GM15510 (cell line): ENCODE results near the gene RNU4-1.

Experiments
- POLR2A ChIP-seq: IDR thresholded peaks from 3 replicates; pipeline ENCODE4 v1.6.1; 2011; ENCODE audit warnings: borderline replicate concordance; ENCODE audit not compliant: insufficient read length; ENCODE audit errors: extremely low read depth

The RNU4-1 gene

DNA sequence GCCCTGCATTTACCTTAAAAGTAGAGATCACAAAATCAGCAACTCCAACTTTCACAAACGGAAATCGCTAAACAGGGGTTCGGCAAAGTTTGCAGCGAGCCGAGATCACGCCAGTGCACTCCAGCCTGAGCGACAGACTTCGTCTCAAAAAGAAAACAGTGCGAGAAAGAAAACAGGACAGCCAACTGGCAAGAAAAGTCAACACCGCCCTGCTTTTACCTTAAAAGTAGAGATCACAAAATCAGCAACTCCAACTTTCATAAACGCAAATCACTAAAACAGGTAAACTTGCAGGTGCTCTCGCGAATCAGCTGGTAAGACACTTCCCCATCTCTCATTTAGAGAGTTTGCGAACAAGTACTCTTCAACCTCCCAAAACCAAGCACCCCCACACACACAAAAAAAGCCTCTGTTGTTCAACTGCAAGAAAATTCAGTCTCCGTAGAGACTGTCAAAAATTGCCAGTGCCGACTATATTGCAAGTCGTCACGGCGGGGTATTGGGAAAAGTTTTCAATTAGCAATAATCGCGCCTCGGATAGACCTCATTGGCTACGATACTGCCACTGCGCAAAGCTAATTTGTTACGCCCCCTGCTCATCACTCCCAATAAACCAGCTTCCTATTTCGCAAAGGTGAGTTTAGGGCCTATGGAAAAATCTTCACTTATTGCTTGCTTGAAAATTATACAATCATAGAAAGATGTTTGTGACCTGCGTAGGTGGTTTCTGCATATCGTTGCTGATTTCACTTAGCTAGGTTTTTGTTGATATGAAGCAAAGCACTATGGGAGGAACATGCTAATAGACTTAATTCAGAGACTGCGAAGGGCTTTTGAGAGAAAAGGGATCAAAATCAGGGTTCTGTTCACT is at the start of gene RNU4-1:
TSS of gene RNU4-1 (minus strand) at position 577 of the 871 bp plus-strand sequence.
- peak; percentile 99 for TF ChIP-seq POLR2A

GRCh38 chr12:120342175-120343038 is 49.4 kb upstream of the RNU4-1 start:
- TF ChIP-seq POLR2A: no peak

GRCh38 chr12:120339256-120339655 is 46.2 kb upstream of the RNU4-1 start:
- TF ChIP-seq POLR2A: no peak

- no peak for TF ChIP-seq POLR2A
Observed at GRCh38 chr12:120337730-120338129, 44.7 kb upstream of the RNU4-1 start.

GRCh38 chr12:120332523-120332922 is 39.5 kb upstream of the RNU4-1 start:
- TF ChIP-seq POLR2A: no peak

- no peak for TF ChIP-seq POLR2A
Observed at GRCh38 chr12:120332041-120332440, 39.0 kb upstream of the RNU4-1 start.

GRCh38 chr12:120331390-120331789 is 38.4 kb upstream of the RNU4-1 start:
- no peak for TF ChIP-seq POLR2A

- no peak for TF ChIP-seq POLR2A
Observed at GRCh38 chr12:120328228-120328627, 35.2 kb upstream of the RNU4-1 start.

DNA sequence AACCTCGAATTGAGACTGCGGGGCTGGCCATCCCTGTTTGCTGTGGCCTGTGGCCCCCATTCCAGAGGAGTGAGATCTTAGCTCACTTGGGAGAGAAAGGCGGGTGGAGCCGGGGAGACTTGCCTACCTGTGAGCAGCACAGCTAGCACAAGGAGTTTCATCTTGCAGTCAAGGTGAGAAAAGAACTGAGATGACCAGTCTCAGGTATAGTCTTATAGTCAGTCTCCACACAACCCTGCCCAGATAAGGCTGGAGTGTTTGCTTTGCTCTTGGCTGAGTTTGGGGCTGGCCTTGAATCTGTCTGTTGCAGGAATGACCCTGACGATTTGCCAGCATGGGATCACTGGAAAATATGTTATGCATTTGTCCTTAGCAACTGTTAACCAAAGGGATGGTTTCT is 34.6 kb upstream of the RNU4-1 start, which contains the start of gene PLA2G1B:
TSS of gene PLA2G1B (minus strand) at position 187 of the 400 bp plus-strand sequence. CDS start at position 161, 26 bp downstream.
- TF ChIP-seq POLR2A: no peak

DNA sequence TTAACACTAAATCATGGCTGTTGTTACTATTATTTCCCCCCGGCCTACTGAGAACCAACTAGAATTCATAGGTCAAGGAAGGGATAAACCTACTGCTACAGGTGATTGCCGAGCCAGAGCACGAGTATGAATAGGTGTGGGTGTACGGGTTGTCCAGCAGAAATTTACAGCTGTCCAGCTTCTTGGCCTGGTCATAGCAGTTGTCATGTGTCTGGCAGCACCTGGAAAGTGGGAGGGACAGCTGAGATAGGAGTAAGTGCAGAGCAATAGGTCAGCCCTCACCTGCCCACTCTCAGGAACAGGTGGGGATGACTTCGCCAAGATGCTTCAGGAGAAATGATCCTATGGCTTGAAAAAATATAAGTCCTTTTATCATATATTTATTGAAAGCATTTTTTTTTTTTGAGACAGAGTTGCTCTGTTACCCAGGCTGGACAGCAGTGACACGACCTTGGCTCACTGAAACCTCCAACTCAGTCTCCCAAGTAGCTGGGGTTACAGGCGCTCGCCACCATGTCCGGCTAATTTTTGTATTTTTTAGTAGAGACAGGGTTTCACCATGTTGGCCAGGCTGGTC is 31.9 kb upstream of the RNU4-1 start:
- TF ChIP-seq POLR2A: no peak

- TF ChIP-seq POLR2A: no peak
Observed at GRCh38 chr12:120323772-120324171, 30.7 kb upstream of the RNU4-1 start.

DNA sequence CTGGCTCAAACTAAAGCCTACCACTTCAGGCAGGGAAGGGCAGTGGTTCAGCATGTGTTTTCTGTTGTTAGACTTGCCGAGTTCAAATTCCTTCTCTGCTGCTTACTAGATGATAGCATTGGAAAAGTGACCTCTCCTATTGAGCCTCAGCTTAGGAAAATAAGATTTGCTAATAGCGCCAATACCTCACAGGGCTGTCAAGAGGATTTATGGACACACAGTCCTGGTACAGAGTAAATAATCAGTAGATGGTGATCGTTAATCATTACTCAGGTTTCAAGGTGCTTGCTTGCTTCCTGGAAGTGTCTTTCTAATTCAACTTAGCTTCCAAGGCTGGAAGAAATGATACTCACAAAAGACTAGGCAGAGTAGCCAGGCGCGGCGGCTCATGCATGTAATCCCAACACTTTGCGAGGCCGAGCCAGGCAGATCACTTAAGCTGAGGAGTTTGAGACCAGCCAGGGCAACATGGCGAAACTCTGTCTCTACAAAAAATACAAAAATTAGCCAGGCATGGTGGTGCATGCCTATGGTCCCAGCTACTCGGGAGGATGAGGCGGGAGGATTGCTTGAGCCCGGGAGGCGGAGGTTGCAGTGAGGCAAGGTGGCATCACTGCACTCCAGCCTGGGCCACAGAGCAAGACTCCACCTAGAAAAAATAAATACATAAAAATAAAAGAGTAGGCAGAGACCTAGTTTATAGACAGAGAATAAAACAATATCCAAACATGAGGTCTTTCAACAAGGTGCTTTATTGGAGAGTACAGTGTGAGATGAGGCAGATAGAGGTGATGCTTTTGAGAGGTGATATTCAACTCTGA is 28.6 kb upstream of the RNU4-1 start:
- TF ChIP-seq POLR2A: no peak

DNA sequence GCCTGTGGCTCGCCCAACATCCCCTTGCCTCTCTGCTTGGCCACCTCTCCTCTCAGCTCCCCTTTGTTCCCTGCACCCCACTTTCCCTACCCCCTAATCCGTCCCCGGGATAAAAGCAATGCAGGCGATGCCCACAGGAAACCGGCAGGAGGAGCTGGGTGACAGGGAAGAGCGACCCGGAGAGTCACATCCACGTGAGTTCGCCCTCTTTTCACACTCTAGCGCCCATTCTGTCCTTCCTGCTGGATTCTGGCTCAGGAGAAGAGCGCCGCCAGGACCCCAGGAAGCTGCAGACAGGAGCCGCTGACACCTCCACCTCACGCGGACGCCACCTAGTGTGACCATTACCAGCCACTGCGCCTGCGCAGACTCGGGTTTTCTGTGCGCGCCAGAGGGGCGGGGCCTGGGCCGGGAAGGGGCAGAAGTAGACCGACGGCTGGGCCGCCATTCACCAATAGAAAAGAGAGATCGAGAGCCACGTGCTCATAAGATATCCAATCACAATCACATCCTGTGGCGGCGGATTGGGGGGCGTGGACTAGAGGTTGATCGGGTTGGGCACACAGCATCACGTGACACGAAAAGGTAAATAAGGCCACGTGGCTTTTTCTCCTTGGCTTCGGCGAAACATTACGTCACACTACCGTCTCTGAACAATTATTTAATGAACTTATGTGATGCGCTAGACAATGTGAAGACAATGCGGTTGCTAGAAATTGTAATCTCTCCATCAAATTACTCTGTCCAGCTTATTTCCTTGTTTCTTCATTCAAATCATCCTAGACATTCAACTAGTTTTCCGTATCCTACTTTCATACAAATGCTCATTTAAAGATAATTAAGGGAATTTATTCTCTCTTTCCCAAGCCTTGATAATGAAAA is 24.4 kb upstream of the RNU4-1 start:
- peak; percentile 95 for TF ChIP-seq POLR2A
